NCI-H524 (cell line): Measurements from ENCODE around the gene AKR1B1.
"Not testable (repeated sequence)": the region's sequence is repeated elsewhere in the genome, so short reads cannot be mapped to it uniquely, and the experiment has no call there.

ENCODE experiments used
- DNase-seq, 2 experiments: peaks; one replicate each; lab custom pipeline; 2025; lab: John Stamatoyannopoulos, UW

The AKR1B1 gene

GRCh38 chr7:134458806-134459698, at the start of gene AKR1B1:
Gene AKR1B1 (minus strand): TSS chr7:134459100. CDS start chr7:134459062, 38 bp downstream.
- peak; percentile 93 to 95 for DNase-seq

- no peak for DNase-seq
Observed at GRCh38 chr7:134505856-134506255, 47.0 kb upstream of the AKR1B1 start.

- DNase-seq, result no peak
Observed at GRCh38 chr7:134504660-134505164, 45.8 kb upstream of the AKR1B1 start.

- no peak for DNase-seq
Observed at GRCh38 chr7:134502463-134503371, 43.8 kb upstream of the AKR1B1 start.

- no peak for DNase-seq
Observed at GRCh38 chr7:134500982-134501381, 42.1 kb upstream of the AKR1B1 start.

GRCh38 chr7:134500406-134500805, 41.5 kb upstream of the AKR1B1 start:
- DNase-seq, result no peak

GRCh38 chr7:134495546-134495945, 36.6 kb upstream of the AKR1B1 start:
- no peak for DNase-seq

- DNase-seq, result no peak
Observed at GRCh38 chr7:134493091-134493490, 34.2 kb upstream of the AKR1B1 start.

GRCh38 chr7:134487721-134488120, 28.8 kb upstream of the AKR1B1 start:
- DNase-seq, result not testable (repeated sequence)

GRCh38 chr7:134485203-134485602, 26.3 kb upstream of the AKR1B1 start:
- DNase-seq, result no peak

GRCh38 chr7:134483296-134483695, 24.4 kb upstream of the AKR1B1 start:
- no peak for DNase-seq

GRCh38 chr7:134482858-134483257, 24.0 kb upstream of the AKR1B1 start:
- DNase-seq, result no peak

GRCh38 chr7:134481167-134481566, 22.3 kb upstream of the AKR1B1 start:
- DNase-seq, result no peak

- DNase-seq, result no peak
Observed at GRCh38 chr7:134480730-134481129, 21.8 kb upstream of the AKR1B1 start.

GRCh38 chr7:134480202-134480601, 21.3 kb upstream of the AKR1B1 start:
- DNase-seq, result peak in 1 of 2 experiments; percentile 14

GRCh38 chr7:134478707-134479106, 19.8 kb upstream of the AKR1B1 start:
- no peak for DNase-seq

- DNase-seq, result no peak
Observed at GRCh38 chr7:134477954-134478353, 19.1 kb upstream of the AKR1B1 start.

- no peak for DNase-seq
Observed at GRCh38 chr7:134476044-134476443, 17.1 kb upstream of the AKR1B1 start.

- no peak for DNase-seq
Observed at GRCh38 chr7:134474828-134475227, 15.9 kb upstream of the AKR1B1 start.

- no peak for DNase-seq
Observed at GRCh38 chr7:134473861-134474291, 15.0 kb upstream of the AKR1B1 start.

- DNase-seq, result no peak
Observed at GRCh38 chr7:134472572-134473244, 13.8 kb upstream of the AKR1B1 start.

- DNase-seq, result no peak
Observed at GRCh38 chr7:134470864-134471263, 12.0 kb upstream of the AKR1B1 start.
